Liver (tissue), 9 donors: ENCODE results near the gene CAMSAP3. TPM values are rescaled to one million over a fixed set of nuclear protein-coding genes. Genes with fewer than 3 reads are reported as not detected.

ENCODE experiments used
- DNase-seq: peaks from one replicate; pipeline ENCODE4 v3.0.0-alpha.2; 2017; ENCODE audit warnings: low spot score
- H3K27ac ChIP-seq, 2 donors: one replicate each; pipeline ENCODE4 v1.7.0; 2013; ENCODE audit warnings: inconsistent platforms in 2 of 2, low read length in 2 of 2, control low read depth in 1 of 2, low read depth in 1 of 2, mild to moderate bottlenecking in 1 of 2
- H3K27me3 ChIP-seq, 4 donors: one replicate each; pipeline versions ENCODE4 v1.6.1 to v1.7.0; 2013; ENCODE audit warnings: low read length in 3 of 4, inconsistent platforms in 1 of 4, mild to moderate bottlenecking in 1 of 4, moderate library complexity in 1 of 4; ENCODE audit not compliant: control insufficient read depth in 4 of 4, insufficient read depth in 4 of 4
- H3K36me3 ChIP-seq, 4 donors: one replicate each; pipeline versions ENCODE4 v1.6.1 to v1.7.0; 2013; ENCODE audit warnings: low read length in 3 of 4, mild to moderate bottlenecking in 3 of 4, low read depth in 1 of 4, moderate library complexity in 1 of 4; ENCODE audit not compliant: control insufficient read depth in 4 of 4, insufficient read depth in 3 of 4
- H3K4me1 ChIP-seq, 4 donors: one replicate each; pipeline versions ENCODE4 v1.6.1 to v1.7.0; 2013; ENCODE audit warnings: low read length in 3 of 4, mild to moderate bottlenecking in 3 of 4, moderate library complexity in 1 of 4; ENCODE audit not compliant: control insufficient read depth in 4 of 4, insufficient read depth in 4 of 4
- H3K4me3 ChIP-seq, 3 donors: one replicate each; pipeline versions ENCODE4 v1.6.1 to v1.7.0; 2013; ENCODE audit warnings: low read length in 3 of 3, control low read depth in 1 of 3, low read depth in 1 of 3, mild to moderate bottlenecking in 1 of 3
- H3K9ac ChIP-seq, 2 donors: one replicate each; pipeline ENCODE4 v1.7.0; 2013; ENCODE audit warnings: low read length in 2 of 2, mild to moderate bottlenecking in 2 of 2, moderate library complexity in 2 of 2, control low read depth in 1 of 2, low read depth in 1 of 2
- H3K9me3 ChIP-seq, 4 donors: one replicate each; pipeline versions ENCODE4 v1.6.1 to v1.7.0; 2013; ENCODE audit warnings: low read length in 3 of 4; ENCODE audit not compliant: control insufficient read depth in 4 of 4
- ATF3 ChIP-seq: IDR thresholded peaks from 2 replicates; pipeline ENCODE4 v1.6.1; 2016; ENCODE audit warnings: antibody characterized with exemption
- CTCF ChIP-seq: fragments of 150-350 bp; IDR thresholded peaks from 2 replicates; pipeline ENCODE4 v1.5.1; 2017; ENCODE audit warnings: improper control_type of control experiment, low read depth, low read length; ENCODE audit not compliant: missing input control
- EGR1 ChIP-seq, 2 donors: IDR thresholded peaks; 2 replicates each; pipeline ENCODE4 v1.6.1; 2016 to 2018; ENCODE audit warnings: antibody characterized with exemption in 2 of 2, low read depth in 2 of 2
- FOXA1 ChIP-seq: IDR thresholded peaks from 2 replicates; pipeline ENCODE4 v1.6.1; 2016; ENCODE audit warnings: antibody characterized with exemption
- FOXA2 ChIP-seq: IDR thresholded peaks from 2 replicates; pipeline ENCODE4 v1.6.1; 2016; ENCODE audit warnings: antibody characterized with exemption
- HNF4A ChIP-seq, 2 donors: conservative IDR thresholded peaks; 2 replicates each; pipeline ENCODE4 v1.6.1; 2016; ENCODE audit warnings: antibody characterized with exemption in 2 of 2, mild to moderate bottlenecking in 2 of 2
- HNF4G ChIP-seq: IDR thresholded peaks from 2 replicates; pipeline ENCODE4 v1.6.1; 2016; ENCODE audit warnings: antibody characterized with exemption
- JUND ChIP-seq, 2 donors: IDR thresholded peaks; 2 replicates each; pipeline ENCODE4 v1.6.1; 2016; ENCODE audit warnings: antibody characterized with exemption in 2 of 2
- MAX ChIP-seq: IDR thresholded peaks from 2 replicates; pipeline ENCODE4 v1.6.1; 2016; ENCODE audit warnings: antibody characterized with exemption
- NR2F2 ChIP-seq: IDR thresholded peaks from 2 replicates; pipeline ENCODE4 v1.6.1; 2016; ENCODE audit warnings: antibody characterized with exemption
- RAD21 ChIP-seq, 2 donors: IDR thresholded peaks; 2 replicates each; pipeline ENCODE4 v1.6.1; 2016; ENCODE audit warnings: antibody characterized with exemption in 2 of 2, mild to moderate bottlenecking in 2 of 2
- REST ChIP-seq: IDR thresholded peaks from 2 replicates; pipeline ENCODE4 v1.6.1; 2016; ENCODE audit warnings: antibody characterized with exemption, mild to moderate bottlenecking
- RXRA ChIP-seq, 2 donors: IDR thresholded peaks; 2 replicates each; pipeline ENCODE4 v1.6.1; 2017 to 2018; ENCODE audit warnings: antibody characterized with exemption in 2 of 2, mild to moderate bottlenecking in 1 of 2
- TAF1 ChIP-seq: conservative IDR thresholded peaks from 2 replicates; pipeline ENCODE4 v1.6.1; 2016; ENCODE audit warnings: antibody characterized with exemption, mild to moderate bottlenecking
- YY1 ChIP-seq: IDR thresholded peaks from 2 replicates; pipeline ENCODE4 v1.6.1; 2016; ENCODE audit warnings: antibody characterized with exemption, mild to moderate bottlenecking
- ZBTB33 ChIP-seq: IDR thresholded peaks from 2 replicates; pipeline ENCODE4 v1.6.1; 2016; ENCODE audit warnings: antibody characterized with exemption
- WGBS: extraction: QIAGEN DNeasy Blood & Tissue Kit; methylation state at CpG from one replicate; pipeline ENCODE4 v1.1.7; 2013; 5-methylcytosine and 5-hydroxymethylcytosine counted together
- polyA plus RNA-seq, 2 donors: library from polyadenylated mRNA; stranded (reverse) in 1 of 2; unstranded in 1 of 2; fragments of 200-250 nt in 1 of 2; fragments of >200 nt in 1 of 2; fragmentation: Nextera tagmentation in 1 of 2; extraction: Ambion mirVana in 1 of 2; gene quantifications; one replicate each; pipeline versions ENCODE4 v1.2.1 to v1.2.3, GENCODE V29; 2013 to 2015
- total RNA-seq, 2 donors: library from RNA; depleted of rRNA; stranded (reverse); fragments of >200 nt; gene quantifications; one replicate each; pipeline ENCODE4 v1.2.3, GENCODE V29; 2014
- donor health status: healthy.
- donor health status: healthy.
- donor health status: healthy.
- donor health status: healthy.
- donor health status: healthy.

The CAMSAP3 gene
- total and polyA plus RNA-seq, 4 donors, result 4.4 to 19.1 (median 9.8) TPM

- Histone ChIP-seq H3K9ac (peak overlapping the region; percentile 89 to 92), H3K4me3 (peak overlapping the region; percentile 74 to 99 (median 97)), H3K27me3 (no peaks in the 10 kb centered on the region), H3K9me3 (no peaks in the 10 kb centered on the region), H3K27ac (peak overlapping the region; percentile 21 to 64), H3K4me1 (peaks cover 14 to 36% (median 27%) of the 10 kb centered on the region in 4 donors), H3K36me3 (peaks cover 7 to 33% (median 9%) of the 10 kb centered on the region in 4 donors)
- WGBS, result 3% methylated on average over 15 of the region's 15 CpGs
- TF ChIP-seq EGR1 (IDR thresholded peaks at IDR 0.05; ENCODE audit: low read depth in 2 of 2) (no peak), HNF4G (no peak), FOXA1 (no peak), JUND (IDR thresholded peaks at IDR 0.05) (no peak), CTCF (no peak), MAX (no peak), ZBTB33 (no peak), TAF1 (no peak), YY1 (no peak)
- DNase-seq, result no peak
These were observed 33.1 kb downstream of the CAMSAP3 start for GRCh38 chr19:7628589-7629311.

GRCh38 chr19:7629347-7630054, 33.8 kb downstream of the CAMSAP3 start, which contains the start of the genes PET100 and XAB2:
TSS of gene PET100 (plus strand) at chr19:7629793. CDS start at chr19:7629834, 41 bp downstream.
TSS of gene XAB2 (minus strand) at chr19:7629545. CDS start at chr19:7629527, 18 bp downstream.
- H3K9ac ChIP-seq, result peak within 1 kb of the TSS; percentile 89 to 95
- peaks cover 5 to 28% (median 7%) of the 10 kb centered on the region in 4 donors for H3K36me3 ChIP-seq
- H3K9me3 ChIP-seq, result no peaks in the 10 kb centered on the region
- no peaks in the 10 kb centered on the region for H3K27me3 ChIP-seq
- WGBS, result under 1% methylated on average over 40 of the region's 40 CpGs
- H3K4me3 ChIP-seq, result peak within 1 kb of the TSS; percentile 74 to 99 (median 97)
- peak; percentile 96 for DNase-seq
- H3K4me1 ChIP-seq, result peaks cover 14 to 36% (median 27%) of the 10 kb centered on the region in 4 donors
- peak within 1 kb of the TSS; percentile 47 to 64 for H3K27ac ChIP-seq
- TF ChIP-seq REST (peak; percentile 24), YY1 (peak; percentile 98), ATF3 (no peak), EGR1 (IDR thresholded peaks at IDR 0.05; ENCODE audit: low read depth in 2 of 2) (no peak), RXRA (IDR thresholded peaks at IDR 0.05) (peak in 1 of 2 donors; percentile 24), CTCF (no peak), TAF1 (no peak), FOXA2 (peak; percentile 86), NR2F2 (peak; percentile 42), MAX (no peak), JUND (IDR thresholded peaks at IDR 0.05) (no peak), HNF4A (conservative IDR thresholded peaks at IDR 0.05) (no peak), FOXA1 (peak; percentile 86), ZBTB33 (no peak), RAD21 (IDR thresholded peaks at IDR 0.05) (no peak)
